ENCODE data around the gene ABRACL.

Gene ABRACL

DNA sequence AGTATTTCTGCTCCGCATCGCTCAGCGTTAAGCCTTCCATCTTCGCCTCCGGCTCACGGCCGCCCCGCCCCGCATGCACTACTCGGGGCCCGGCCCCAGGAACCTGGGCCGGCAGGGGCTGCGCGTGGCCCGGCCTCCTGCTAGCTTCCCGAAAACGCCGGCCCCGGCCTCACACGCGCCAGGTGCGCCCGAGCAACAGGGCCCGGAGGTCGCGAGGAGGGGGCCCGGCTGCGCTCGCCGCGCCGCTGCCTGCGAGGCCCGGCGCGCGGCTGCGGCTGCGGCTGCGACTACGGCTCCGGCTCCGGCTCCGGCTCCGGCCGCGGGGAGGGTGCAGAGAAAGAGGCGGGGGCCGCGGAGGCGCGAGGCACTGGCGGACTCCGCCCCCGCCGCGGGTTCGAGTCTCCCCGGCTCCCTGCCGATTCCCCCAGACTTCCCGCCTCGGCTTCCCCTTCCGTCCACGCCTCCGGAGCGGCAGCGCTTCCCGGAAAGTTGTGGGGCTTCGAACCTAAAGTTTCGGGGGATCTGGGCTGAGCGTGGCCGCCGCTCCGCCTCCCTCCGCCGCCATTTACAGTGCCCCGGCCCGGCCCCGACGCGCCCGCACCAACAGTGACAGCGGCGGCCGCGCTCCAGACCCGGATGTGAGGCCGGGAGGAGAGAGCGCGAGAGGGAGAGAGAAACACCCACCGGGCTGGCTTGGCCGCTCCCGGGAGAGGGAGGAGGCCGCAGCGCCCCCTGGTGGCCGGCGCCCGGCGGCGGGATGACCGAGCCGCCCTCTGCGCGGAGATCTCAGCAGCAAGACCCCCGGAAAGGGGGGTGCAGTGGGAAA lies 40.7 kb upstream of the ABRACL start, which contains the start of gene REPS1:
TSS of gene REPS1 (minus strand) at position 611 of the 826 bp plus-strand sequence. CDS start at position 40, 571 bp downstream.
- H3K4me2 ChIP-seq (ENCODE audit: low read depth, low read length): peak within 1 kb of the TSS; percentile 82
- H3K36me3 ChIP-seq (replicated peaks; ENCODE audit: insufficient read depth, low read length): no peaks in the 10 kb centered on the region
- peak within 1 kb of the TSS; percentile 91 for H3K4me3 ChIP-seq (ENCODE audit: low read length)
- peak within 1 kb of the TSS; percentile 97 for H3K9ac ChIP-seq (ENCODE audit: low read length)
- peak within 1 kb of the TSS; percentile 81 for H2AFZ ChIP-seq (ENCODE audit: low read length)
- peaks cover 47% of the 10 kb centered on the region for H3K79me2 ChIP-seq (ENCODE audit: low read length)
- H3K27me3 ChIP-seq (replicated peaks; ENCODE audit: insufficient read depth, low read length): no peaks in the 10 kb centered on the region
- peaks cover 14% of the 10 kb centered on the region; the same call in 1 of the 2 replicates for H3K4me1 ChIP-seq (ENCODE audit: low read length)
- peak within 1 kb of the TSS; percentile 78; the same call in 1 of the 2 replicates for H3K27ac ChIP-seq (ENCODE audit: low read length)
- H3K9me3 ChIP-seq (replicated peaks; ENCODE audit: insufficient read depth, low read length): no peaks in the 10 kb centered on the region
- H3K9me2 ChIP-seq (replicated peaks; ENCODE audit: insufficient read depth, low read length): no peaks in the 10 kb centered on the region
- no peaks in the 10 kb centered on the region; the same call in 1 of the 2 replicates for H4K20me1 ChIP-seq (ENCODE audit: insufficient read depth, low read length)
- H3F3A ChIP-seq (ENCODE audit: insufficient read depth, low read length): peaks cover 6% of the 10 kb centered on the region; the same call in 1 of the 2 replicates
- TF ChIP-seq, protein P1, sequence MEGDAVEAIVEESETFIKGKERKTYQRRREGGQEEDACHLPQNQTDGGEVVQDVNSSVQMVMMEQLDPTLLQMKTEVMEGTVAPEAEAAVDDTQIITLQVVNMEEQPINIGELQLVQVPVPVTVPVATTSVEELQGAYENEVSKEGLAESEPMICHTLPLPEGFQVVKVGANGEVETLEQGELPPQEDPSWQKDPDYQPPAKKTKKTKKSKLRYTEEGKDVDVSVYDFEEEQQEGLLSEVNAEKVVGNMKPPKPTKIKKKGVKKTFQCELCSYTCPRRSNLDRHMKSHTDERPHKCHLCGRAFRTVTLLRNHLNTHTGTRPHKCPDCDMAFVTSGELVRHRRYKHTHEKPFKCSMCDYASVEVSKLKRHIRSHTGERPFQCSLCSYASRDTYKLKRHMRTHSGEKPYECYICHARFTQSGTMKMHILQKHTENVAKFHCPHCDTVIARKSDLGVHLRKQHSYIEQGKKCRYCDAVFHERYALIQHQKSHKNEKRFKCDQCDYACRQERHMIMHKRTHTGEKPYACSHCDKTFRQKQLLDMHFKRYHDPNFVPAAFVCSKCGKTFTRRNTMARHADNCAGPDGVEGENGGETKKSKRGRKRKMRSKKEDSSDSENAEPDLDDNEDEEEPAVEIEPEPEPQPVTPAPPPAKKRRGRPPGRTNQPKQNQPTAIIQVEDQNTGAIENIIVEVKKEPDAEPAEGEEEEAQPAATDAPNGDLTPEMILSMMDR (IDR thresholded peaks at IDR 0.05; ENCODE audit: low read length): peak; percentile 84
- no peak for TF ChIP-seq EZH2 (optimal IDR thresholded peaks at IDR 0.05; ENCODE audit: low read depth, low read length)
- peak; percentile 86 for DNase-seq

DNA sequence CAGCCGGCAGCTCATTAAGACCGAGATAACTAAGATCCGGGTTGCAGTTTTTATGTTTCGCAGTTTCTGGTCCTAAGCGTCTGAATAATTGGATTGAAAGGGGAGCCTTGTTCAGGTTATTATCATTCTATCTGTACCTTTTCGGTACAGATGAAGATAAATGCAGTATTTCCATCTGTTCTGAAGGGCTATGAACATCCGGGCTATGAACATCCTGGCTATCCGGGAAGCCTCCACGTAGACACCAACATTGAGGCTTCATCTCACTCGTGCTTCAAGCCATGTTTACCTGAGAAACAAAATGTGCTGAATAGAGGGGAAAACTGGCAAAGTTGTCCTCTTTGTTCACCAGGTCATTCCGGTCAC lies 40.1 kb upstream of the ABRACL start:
- no peaks in the 10 kb centered on the region for H3K27me3 ChIP-seq (replicated peaks; ENCODE audit: insufficient read depth, low read length)
- no peaks in the 10 kb centered on the region for H3K9me2 ChIP-seq (replicated peaks; ENCODE audit: insufficient read depth, low read length)
- peak overlapping the region; percentile 88 for H3K4me3 ChIP-seq (ENCODE audit: low read length)
- no peaks in the 10 kb centered on the region for H3K9me3 ChIP-seq (replicated peaks; ENCODE audit: insufficient read depth, low read length)
- H3K27ac ChIP-seq (ENCODE audit: low read length): peak overlapping the region; percentile 78; the same call in 1 of the 2 replicates
- H4K20me1 ChIP-seq (ENCODE audit: insufficient read depth, low read length): no peaks in the 10 kb centered on the region; the same call in 1 of the 2 replicates
- H3K79me2 ChIP-seq (ENCODE audit: low read length): peaks cover 41% of the 10 kb centered on the region
- peak overlapping the region; percentile 63 for H3K4me2 ChIP-seq (ENCODE audit: low read depth, low read length)
- peaks cover 14% of the 10 kb centered on the region; the same call in 1 of the 2 replicates for H3K4me1 ChIP-seq (ENCODE audit: low read length)
- H3F3A ChIP-seq (ENCODE audit: insufficient read depth, low read length): peaks cover 6% of the 10 kb centered on the region; the same call in 1 of the 2 replicates
- DNase-seq: peak; percentile 33
- H3K9ac ChIP-seq (ENCODE audit: low read length): peak overlapping the region; percentile 97; the same call in 1 of the 2 replicates
- no peaks in the 10 kb centered on the region for H3K36me3 ChIP-seq (replicated peaks; ENCODE audit: insufficient read depth, low read length)
- H2AFZ ChIP-seq (ENCODE audit: low read length): peak overlapping the region; percentile 78
- TF ChIP-seq EZH2phosphoT487 (IDR thresholded peaks at IDR 0.05; ENCODE audit: low read length): no peak
- no peak for TF ChIP-seq EZH2 (optimal IDR thresholded peaks at IDR 0.05; ENCODE audit: low read depth, low read length)
- TF ChIP-seq, protein P1 (IDR thresholded peaks at IDR 0.05; ENCODE audit: low read length): no peak

DNA sequence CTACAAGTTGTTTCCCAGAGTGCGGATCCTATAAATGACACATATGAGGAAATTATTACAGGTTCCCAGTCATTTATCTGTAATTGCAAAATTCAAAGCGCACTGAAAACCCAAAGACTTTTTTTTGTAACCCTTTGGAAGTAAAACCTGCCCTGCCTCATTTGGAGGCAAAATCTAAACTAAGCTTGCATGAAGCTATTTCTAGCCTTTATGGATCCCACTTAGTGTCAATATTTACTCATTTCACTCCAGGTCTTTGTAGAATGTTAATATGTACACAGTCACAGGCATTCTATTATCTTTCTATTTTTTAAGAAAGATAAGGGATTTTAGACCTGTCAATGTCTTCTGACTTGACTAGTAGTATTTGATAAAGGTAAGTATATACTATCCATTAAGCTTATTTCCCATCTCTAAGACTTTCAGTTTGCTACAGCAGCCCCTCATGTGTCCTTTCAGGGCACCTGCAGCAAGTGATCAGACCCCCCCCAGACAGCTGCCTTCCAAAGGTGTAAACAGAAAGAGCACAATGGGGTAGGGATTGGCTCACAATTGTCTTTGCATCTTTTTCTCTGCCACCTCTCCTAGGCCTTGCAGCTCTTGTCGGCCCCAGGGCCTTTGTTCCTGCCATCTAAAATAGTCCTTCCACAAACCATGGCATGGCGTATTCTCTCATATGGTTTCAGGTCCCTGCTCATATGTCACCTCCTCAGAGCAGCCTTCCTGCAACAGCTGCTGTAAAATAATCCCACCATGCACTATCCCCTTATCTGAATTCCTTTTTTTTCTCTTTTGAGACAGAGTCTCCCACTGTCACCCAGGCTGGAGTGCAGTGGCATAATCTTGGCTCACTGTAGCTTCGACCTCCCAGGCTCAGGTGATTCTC lies 39.2 kb upstream of the ABRACL start:
- Histone ChIP-seq H3K36me3 (replicated peaks; ENCODE audit: insufficient read depth, low read length) (no peaks in the 10 kb centered on the region), H3K9me3 (replicated peaks; ENCODE audit: insufficient read depth, low read length) (no peaks in the 10 kb centered on the region), H3K9me2 (replicated peaks; ENCODE audit: insufficient read depth, low read length) (no peaks in the 10 kb centered on the region), H2AFZ (ENCODE audit: low read length) (peak overlapping the region; percentile 78), H3K4me2 (ENCODE audit: low read depth, low read length) (no peak overlapping the region), H3K4me3 (ENCODE audit: low read length) (no peak overlapping the region), H3K27me3 (replicated peaks; ENCODE audit: insufficient read depth, low read length) (no peaks in the 10 kb centered on the region), H3K4me1 (ENCODE audit: low read length) (peaks cover 14% of the 10 kb centered on the region; the same call in 1 of the 2 replicates), H4K20me1 (ENCODE audit: insufficient read depth, low read length) (no peaks in the 10 kb centered on the region; the same call in 1 of the 2 replicates), H3K9ac (ENCODE audit: low read length) (no peak overlapping the region), H3F3A (ENCODE audit: insufficient read depth, low read length) (peaks cover 6% of the 10 kb centered on the region; the same call in 1 of the 2 replicates), H3K27ac (ENCODE audit: low read length) (no peak overlapping the region), H3K79me2 (ENCODE audit: low read length) (peaks cover 32% of the 10 kb centered on the region)
- DNase-seq: no peak
- no peak for TF ChIP-seq EZH2 (optimal IDR thresholded peaks at IDR 0.05; ENCODE audit: low read depth, low read length)
- TF ChIP-seq, protein P1 (IDR thresholded peaks at IDR 0.05; ENCODE audit: low read length): no peak
- no peak for TF ChIP-seq EZH2phosphoT487 (IDR thresholded peaks at IDR 0.05; ENCODE audit: low read length)
